ENCODE measurements around the gene ZC3H7A. TPM values are rescaled to one million over a fixed set of nuclear protein-coding genes. Genes with fewer than 3 reads are reported as not detected.

ZC3H7A gene, protein sequence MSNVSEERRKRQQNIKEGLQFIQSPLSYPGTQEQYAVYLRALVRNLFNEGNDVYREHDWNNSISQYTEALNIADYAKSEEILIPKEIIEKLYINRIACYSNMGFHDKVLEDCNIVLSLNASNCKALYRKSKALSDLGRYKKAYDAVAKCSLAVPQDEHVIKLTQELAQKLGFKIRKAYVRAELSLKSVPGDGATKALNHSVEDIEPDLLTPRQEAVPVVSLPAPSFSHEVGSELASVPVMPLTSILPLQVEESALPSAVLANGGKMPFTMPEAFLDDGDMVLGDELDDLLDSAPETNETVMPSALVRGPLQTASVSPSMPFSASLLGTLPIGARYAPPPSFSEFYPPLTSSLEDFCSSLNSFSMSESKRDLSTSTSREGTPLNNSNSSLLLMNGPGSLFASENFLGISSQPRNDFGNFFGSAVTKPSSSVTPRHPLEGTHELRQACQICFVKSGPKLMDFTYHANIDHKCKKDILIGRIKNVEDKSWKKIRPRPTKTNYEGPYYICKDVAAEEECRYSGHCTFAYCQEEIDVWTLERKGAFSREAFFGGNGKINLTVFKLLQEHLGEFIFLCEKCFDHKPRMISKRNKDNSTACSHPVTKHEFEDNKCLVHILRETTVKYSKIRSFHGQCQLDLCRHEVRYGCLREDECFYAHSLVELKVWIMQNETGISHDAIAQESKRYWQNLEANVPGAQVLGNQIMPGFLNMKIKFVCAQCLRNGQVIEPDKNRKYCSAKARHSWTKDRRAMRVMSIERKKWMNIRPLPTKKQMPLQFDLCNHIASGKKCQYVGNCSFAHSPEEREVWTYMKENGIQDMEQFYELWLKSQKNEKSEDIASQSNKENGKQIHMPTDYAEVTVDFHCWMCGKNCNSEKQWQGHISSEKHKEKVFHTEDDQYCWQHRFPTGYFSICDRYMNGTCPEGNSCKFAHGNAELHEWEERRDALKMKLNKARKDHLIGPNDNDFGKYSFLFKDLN
- 438 and 443 TPM in 2 replicates for total RNA-seq (2013; cell fraction: nucleolus; rRNA removed)
- total RNA-seq (2014; rRNA removed) (53.8 and 61.9 TPM in 2 replicates), total RNA-seq (2014; rRNA removed; fragmentation: Illumina TruSeq; extraction: Trizol) (63.2 and 68.6 TPM in 2 replicates), total RNA-seq (2021) (67.0 and 67.9 TPM in 2 replicates), polyA plus RNA-seq (2011; rRNA removed) (188 and 243 TPM in 2 replicates), polyA plus RNA-seq (2014; fragmentation: Illumina TruSeq; extraction: Trizol) (94.8 and 123 TPM in 2 replicates), polyA plus RNA-seq (2014; fragmentation: Nextera tagmentation; extraction: Ambion mirVana) (10 to 100 TPM; 46.3 to 77.8 TPM), polyA plus RNA-seq (2014; rRNA removed) (54.6 and 56.6 TPM in 2 replicates), polyA plus RNA-seq (2016; fragmentation: Nextera tagmentation; extraction: Ambion mirVana) (10 to 100 TPM; 69.4 to 70.0 TPM), polyA minus RNA-seq (2011; rRNA and poly(A)+ RNA removed) (106 and 129 TPM in 2 replicates), Bru-seq, nascent RNA (percentile 94 among the genes with signal in this experiment), BruChase-seq, experiment 1, labeled RNA remaining after a 6-hour chase (percentile 96 among the genes with signal in this experiment), BruChase-seq, experiment 2, labeled RNA remaining after a 2-hour chase (percentile 96 among the genes with signal in this experiment)
- 58.3 TPM for polyA plus RNA-seq (2011; ENCODE audit: low read depth)
- 117 and 155 TPM in 2 replicates for polyA plus RNA-seq (2011; cell fraction: cytosol; rRNA removed)
- polyA plus RNA-seq (2011; cell fraction: nucleus; rRNA removed), result 352 and 369 TPM in 2 replicates
- polyA plus RNA-seq (2012), result 57.6 and 76.8 TPM in 2 replicates
- 34.3 and 36.0 TPM in 2 replicates for polyA minus RNA-seq (2011; cell fraction: cytosol; rRNA and poly(A)+ RNA removed)
- 89.0 and 106 TPM in 2 replicates for polyA minus RNA-seq (2011; cell fraction: nucleus; rRNA and poly(A)+ RNA removed)
- long read RNA-seq, experiment 1, partial matches to known transcripts, result 11 of 16 reads
- long read RNA-seq, experiment 1, other reads (novel, unspliced or antisense), result 4 of 16 reads
- long read RNA-seq, experiment 2, partial matches to known transcripts, result 82 of 115 reads
- long read RNA-seq, experiment 2, other reads (novel, unspliced or antisense), result 30 of 115 reads

DNA sequence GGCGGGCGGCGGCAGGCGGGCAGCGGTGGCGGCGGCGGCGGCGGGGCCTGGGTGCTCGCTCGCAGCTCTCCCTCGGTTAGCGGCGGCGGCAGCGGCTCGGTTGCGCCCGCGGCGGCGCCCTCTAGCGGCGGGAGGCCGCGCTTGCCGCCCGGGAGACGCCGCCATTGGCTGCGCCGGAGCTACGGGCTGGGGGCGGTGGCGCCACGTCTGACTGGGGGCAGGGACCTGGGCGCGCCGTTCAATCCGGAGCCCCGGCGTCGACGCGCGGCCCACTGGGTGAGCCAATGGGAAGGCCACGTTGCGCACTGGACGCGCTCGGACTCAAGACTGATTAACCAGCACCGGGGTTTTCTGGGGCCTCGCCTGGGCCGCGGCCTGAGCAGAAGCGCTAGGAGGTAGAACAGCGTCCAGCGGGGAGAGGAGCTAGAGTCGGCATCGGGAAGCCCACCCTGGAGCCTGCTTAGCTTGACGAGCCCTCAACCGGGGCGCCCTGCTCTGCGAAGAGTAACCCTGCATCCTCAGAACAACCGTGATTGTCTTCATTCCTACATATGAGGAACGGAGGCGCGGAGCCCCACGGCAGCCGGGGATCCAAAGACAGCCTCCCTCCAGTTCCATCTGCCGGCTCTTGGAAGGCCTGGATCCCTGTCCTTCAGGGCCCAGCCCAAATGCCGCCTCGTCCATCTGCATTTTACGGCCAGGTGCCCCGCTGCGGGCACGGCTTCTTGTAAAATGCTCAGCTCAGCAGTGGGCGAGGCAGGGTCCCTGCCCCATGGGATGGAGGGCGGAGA lies at the start of gene ZC3H7A:
Gene ZC3H7A (minus strand): TSS at position 93 of the 791 bp plus-strand sequence. CDS start 14,904 bp downstream, outside the sequence.
- Histone ChIP-seq H2AFZ (ENCODE audit: control insufficient read depth, low read depth, low read length) (peak within 1 kb of the TSS; percentile 68), H3K27me3 (replicated peaks in 1 of 2; ENCODE audit: control insufficient read depth in 2 of 2, insufficient read depth in 2 of 2, low read length in 1 of 2) (no peaks in the 10 kb centered on the region), H3K9me3 (replicated peaks; ENCODE audit: control insufficient read depth, insufficient read depth, low read length) (no peaks in the 10 kb centered on the region), H3K4me3 (peak within 1 kb of the TSS; percentile 99), H3K4me2 (ENCODE audit: control insufficient read depth, insufficient read depth) (peak within 1 kb of the TSS; percentile 93), H3K36me3 (ENCODE audit: control insufficient read depth in 2 of 2, insufficient read depth in 2 of 2, low read length in 1 of 2) (no peaks in the 10 kb centered on the region; a peak in 2 of 4 replicates), H3K27ac (ENCODE audit: control insufficient read depth, insufficient read depth) (peak within 1 kb of the TSS; percentile 95), H4K20me1 (ENCODE audit: control insufficient read depth, insufficient read depth) (no peaks in the 10 kb centered on the region), H3K4me1 (ENCODE audit: control insufficient read depth, insufficient read depth, low read length) (peaks cover 25% of the 10 kb centered on the region), H3K9ac (ENCODE audit: control insufficient read depth, insufficient read depth, low read length) (peak within 1 kb of the TSS; percentile 97), H3K79me2 (ENCODE audit: control insufficient read depth, insufficient read depth, low read length) (peaks cover 77% of the 10 kb centered on the region)
- intact Hi-C loops (cut with micrococcal nuclease; ENCODE audit: unreplicated experiment), result loop anchor here (2.0 kb wide), 2 partner anchors 15 to 55 kb away; partner anchors contain the start of gene TXNDC11
- DNase-seq (ENCODE audit: low read depth, low spot score) (peak; percentile 82), FAIRE-seq (peak; percentile 54), ATAC-seq (peak; percentile 93)
- SMC1A ChIA-PET (ENCODE audit: uncharacterized antibody, unreplicated experiment), result interaction anchor here (0.8 to 11.9 kb wide), 20 partner anchors 7 to 216 kb away, joined by 3 to 184 read pairs (median 6); partner anchors contain the start of genes RSL1D1 and TXNDC11
- BruUV-seq (replicated peaks), result TSS peak; percentile 94
- POLR2A ChIA-PET, result interaction anchor here (0.5 to 12.7 kb wide), 23 partner anchors 13 to 216 kb away, joined by 3 to 410 read pairs (median 5); partner anchors contain the start of genes GSPT1, LITAF, SNN and TXNDC11
- in situ Hi-C loops (cut with MboI), result no loop called here
- 1% methylated on average over 65 of the region's 80 CpGs for WGBS (ENCODE audit: insufficient coverage, insufficient replicate concordance, low lambda C conversion rate, missing lambda C conversion rate)
- CTCF ChIA-PET, result interaction anchor here (0.5 to 7.9 kb wide), 26 partner anchors 11 to 401 kb away, joined by 3 to 62 read pairs (median 4); partner anchors contain the start of genes RSL1D1 and TXNDC11
- RAD21 ChIA-PET (ENCODE audit: unreplicated experiment), result interaction anchor here (1.0 to 10.7 kb wide), 23 partner anchors 14 to 265 kb away, joined by 3 to 174 read pairs (median 5); partner anchors contain the start of genes RSL1D1 and TXNDC11
- peak; percentile 80; the same call in 1 of the 2 replicates for TF ChIP-seq SMAD5 (IDR thresholded peaks at IDR 0.05; ENCODE audit: low read depth)
- TF ChIP-seq EZH2 (IDR thresholded peaks at IDR 0.05; ENCODE audit: borderline replicate concordance, control insufficient read depth, low read depth, low read length), result no peak
- no peak for TF ChIP-seq PAX8 (IDR thresholded peaks at IDR 0.05)
- TF ChIP-seq ESRRA (IDR thresholded peaks at IDR 0.05; ENCODE audit: low read length), result no peak
- peak; percentile 91 for TF ChIP-seq CHD2 (IDR thresholded peaks at IDR 0.05; ENCODE audit: borderline replicate concordance, low read depth, low read length)
- no peak for TF ChIP-seq MYC (IDR thresholded peaks at IDR 0.05; ENCODE audit: insufficient read depth, insufficient read length, insufficient replicate concordance, low read length, severe bottlenecking)
- TF ChIP-seq, protein P1, sequence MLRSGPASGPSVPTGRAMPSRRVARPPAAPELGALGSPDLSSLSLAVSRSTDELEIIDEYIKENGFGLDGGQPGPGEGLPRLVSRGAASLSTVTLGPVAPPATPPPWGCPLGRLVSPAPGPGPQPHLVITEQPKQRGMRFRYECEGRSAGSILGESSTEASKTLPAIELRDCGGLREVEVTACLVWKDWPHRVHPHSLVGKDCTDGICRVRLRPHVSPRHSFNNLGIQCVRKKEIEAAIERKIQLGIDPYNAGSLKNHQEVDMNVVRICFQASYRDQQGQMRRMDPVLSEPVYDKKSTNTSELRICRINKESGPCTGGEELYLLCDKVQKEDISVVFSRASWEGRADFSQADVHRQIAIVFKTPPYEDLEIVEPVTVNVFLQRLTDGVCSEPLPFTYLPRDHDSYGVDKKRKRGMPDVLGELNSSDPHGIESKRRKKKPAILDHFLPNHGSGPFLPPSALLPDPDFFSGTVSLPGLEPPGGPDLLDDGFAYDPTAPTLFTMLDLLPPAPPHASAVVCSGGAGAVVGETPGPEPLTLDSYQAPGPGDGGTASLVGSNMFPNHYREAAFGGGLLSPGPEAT (IDR thresholded peaks at IDR 0.05; ENCODE audit: low read depth), result peak; percentile 78
- no peak for TF ChIP-seq STAT1 (conservative IDR thresholded peaks at IDR 0.05)
- TF ChIP-seq, protein P2, sequence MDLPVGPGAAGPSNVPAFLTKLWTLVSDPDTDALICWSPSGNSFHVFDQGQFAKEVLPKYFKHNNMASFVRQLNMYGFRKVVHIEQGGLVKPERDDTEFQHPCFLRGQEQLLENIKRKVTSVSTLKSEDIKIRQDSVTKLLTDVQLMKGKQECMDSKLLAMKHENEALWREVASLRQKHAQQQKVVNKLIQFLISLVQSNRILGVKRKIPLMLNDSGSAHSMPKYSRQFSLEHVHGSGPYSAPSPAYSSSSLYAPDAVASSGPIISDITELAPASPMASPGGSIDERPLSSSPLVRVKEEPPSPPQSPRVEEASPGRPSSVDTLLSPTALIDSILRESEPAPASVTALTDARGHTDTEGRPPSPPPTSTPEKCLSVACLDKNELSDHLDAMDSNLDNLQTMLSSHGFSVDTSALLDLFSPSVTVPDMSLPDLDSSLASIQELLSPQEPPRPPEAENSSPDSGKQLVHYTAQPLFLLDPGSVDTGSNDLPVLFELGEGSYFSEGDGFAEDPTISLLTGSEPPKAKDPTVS (IDR thresholded peaks at IDR 0.05; ENCODE audit: low read depth, low read length), result no peak
